GF-D8 (cell line): ENCODE data around the gene LORICRIN.

Experiments used
- DNase-seq: peaks from one replicate; lab custom pipeline; 2025; lab: John Stamatoyannopoulos, UW

The LORICRIN gene

DNA sequence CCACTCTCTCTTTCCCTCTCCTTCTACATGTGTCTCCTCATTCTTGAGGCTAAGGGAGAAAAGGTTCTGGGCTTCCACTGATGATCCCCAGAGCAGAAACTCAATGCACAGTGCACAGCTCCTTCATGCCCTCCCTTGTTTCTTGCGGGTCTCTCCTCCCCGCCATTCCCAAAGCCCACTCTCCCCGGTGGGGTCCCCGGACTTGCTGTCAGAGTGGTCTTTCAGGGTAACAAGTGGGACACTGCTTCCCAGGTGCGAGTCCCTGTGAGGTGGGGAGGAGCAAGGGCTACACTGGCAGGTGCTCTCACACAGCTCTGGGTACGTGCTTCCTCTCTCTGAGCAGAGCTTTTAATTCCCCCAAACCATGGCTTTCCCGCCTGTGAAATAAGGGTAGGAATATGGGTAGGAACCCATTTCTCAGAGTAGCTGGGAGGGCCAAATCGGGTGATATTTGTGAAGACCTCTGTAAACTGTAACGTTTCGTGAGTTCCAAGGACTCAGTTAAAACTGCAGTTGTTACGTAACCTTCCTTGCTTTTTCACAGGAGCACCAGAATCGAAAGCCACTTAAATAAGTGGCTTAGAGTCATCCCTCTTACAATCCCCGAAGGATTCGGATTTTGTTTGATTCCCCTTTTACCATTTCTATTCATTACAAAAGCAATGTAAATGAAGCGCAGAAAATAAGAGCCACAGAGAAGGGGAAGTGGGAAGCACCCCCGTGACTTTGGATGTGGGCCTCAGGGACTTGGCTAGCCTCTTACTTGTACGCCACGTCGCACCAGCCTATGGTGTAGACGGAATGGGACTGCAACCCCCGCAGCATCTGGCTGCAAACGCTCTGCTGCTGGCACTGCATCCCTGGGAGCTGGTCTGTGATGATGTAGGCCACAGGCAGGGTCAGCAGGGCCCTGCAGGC is 47.1 kb downstream of the LORICRIN start:
- DNase-seq, result no peak

DNA sequence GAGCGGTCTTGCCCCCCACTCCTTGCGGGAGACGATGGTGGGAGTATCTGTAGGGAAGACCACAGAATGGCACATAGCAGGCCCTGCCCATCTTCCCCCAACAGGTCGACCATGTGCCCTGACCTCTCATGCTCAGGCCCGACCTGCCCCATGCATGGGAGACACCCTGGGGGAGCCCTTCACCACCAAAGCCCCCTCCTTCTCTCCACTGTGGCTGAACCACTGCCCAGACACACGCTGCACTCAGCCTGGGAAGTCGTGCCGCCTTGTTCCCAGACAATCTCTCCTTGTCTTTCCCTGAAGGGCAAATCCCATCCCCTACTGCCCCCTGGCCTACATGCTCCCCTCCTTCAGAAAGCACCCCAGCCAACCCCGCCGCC is 47.7 kb downstream of the LORICRIN start:
- DNase-seq, result no peak

DNA sequence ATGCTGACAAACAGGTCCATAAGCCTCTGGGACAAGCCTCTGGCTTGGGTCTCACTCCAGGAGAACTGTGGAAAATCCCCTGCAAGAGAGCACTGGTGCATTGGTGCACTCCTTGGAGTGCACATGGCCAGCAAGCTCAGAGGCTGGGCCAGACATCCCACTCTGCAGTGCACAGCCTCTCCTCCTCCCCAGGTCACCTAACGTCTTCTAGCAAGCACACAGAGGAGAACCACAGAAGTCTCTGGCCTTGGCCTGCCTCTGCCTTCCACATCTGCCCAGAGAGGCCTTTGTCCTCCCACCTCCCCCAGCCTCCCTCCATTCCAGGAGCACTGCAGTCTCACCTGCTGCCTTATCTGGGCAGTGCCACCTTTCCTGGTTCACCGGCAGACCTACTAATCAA is 49.1 kb downstream of the LORICRIN start:
- DNase-seq, result no peak

GRCh38 chr1:153309441-153309840 is 50.0 kb downstream of the LORICRIN start:
- DNase-seq, result no peak

GRCh38 chr1:153310526-153310925 is 51.0 kb downstream of the LORICRIN start:
- DNase-seq, result no peak
